Measurements from ENCODE around the gene KRTAP4-9. TPM values are rescaled to one million over a fixed set of nuclear protein-coding genes. Genes with fewer than 3 reads are reported as not detected.

Gene KRTAP4-9
- total RNA-seq, 1 donor: not detected

DNA sequence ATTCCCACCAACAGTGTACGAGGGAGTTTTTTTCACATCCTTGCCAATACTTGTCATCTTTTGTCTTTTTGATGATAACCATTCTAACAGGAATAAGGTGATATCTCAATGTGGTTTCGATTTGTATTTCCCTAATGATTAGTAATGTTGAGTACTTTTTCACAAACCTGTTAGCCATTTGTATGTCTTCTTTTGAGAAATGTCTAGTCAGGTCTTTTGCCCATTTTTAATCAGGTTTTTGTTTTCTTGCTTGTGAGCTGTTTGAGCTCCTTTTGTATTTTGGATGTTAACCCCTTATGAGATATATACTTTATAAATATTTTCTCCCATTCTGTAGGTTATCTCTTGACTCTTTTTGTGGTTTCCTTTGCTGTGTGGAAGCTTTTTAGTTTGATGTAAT is 46.3 kb downstream of the KRTAP4-9 start:
- no peak for DNase-seq (ENCODE audit: insufficient read length, low spot score, missing footprints)
- no peak for TF ChIP-seq CTCF (IDR thresholded peaks at IDR 0.05; ENCODE audit: extremely low read depth, low read depth, low read length)

DNA sequence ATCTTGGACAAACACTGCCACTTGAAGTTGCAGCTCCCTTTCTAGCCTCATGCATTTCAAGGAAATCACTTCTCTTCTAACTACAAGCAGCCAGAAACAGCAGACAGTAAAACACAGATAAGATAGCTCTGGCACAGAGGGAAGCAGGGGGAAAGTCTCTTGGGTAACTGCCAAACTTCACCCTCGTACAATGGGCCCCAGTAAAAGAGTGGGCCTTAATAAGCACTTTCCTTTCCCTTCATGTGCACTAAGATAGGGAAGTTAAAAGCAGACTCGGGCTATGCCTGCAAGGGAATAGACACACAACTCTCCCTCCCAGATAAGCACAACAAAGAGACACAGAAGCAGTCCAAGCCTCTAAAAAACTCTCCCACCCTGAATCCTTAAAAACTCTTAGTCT is 48.7 kb downstream of the KRTAP4-9 start:
- no peaks in the 10 kb centered on the region for H3K9me3 ChIP-seq (ENCODE audit: low read depth, low read length)
- no peak overlapping the region for H3K4me3 ChIP-seq (ENCODE audit: insufficient read depth, low read length)
- H3K36me3 ChIP-seq (ENCODE audit: insufficient read depth, low read length): no peaks in the 10 kb centered on the region
- H4K20me1 ChIP-seq (ENCODE audit: insufficient read depth, low read length): no peaks in the 10 kb centered on the region
- no peak overlapping the region for H3K4me2 ChIP-seq (ENCODE audit: insufficient read depth, low read length)
- H3K27me3 ChIP-seq (ENCODE audit: insufficient read depth, low read length): no peaks in the 10 kb centered on the region
- no peak for TF ChIP-seq CTCF (IDR thresholded peaks at IDR 0.05; ENCODE audit: extremely low read depth, low read depth, low read length)
- H2AFZ ChIP-seq (ENCODE audit: low read length): no peak overlapping the region
- DNase-seq (ENCODE audit: insufficient read length, low spot score, missing footprints): no peak
- no peak overlapping the region for H3K27ac ChIP-seq (ENCODE audit: low read depth, low read length)
- H3K4me1 ChIP-seq (ENCODE audit: insufficient read depth, low read length): no peaks in the 10 kb centered on the region
- no peaks in the 10 kb centered on the region for H3K79me2 ChIP-seq (ENCODE audit: insufficient read depth, low read length)

More for the DNA sequence above, 46.3 kb downstream of the KRTAP4-9 start:
- H3K36me3 ChIP-seq (ENCODE audit: insufficient read depth, low read length): no peaks in the 10 kb centered on the region
- no peaks in the 10 kb centered on the region for H3K27me3 ChIP-seq (ENCODE audit: insufficient read depth, low read length)
- H2AFZ ChIP-seq (ENCODE audit: low read length): no peak overlapping the region
- H3K27ac ChIP-seq (ENCODE audit: low read depth, low read length): no peak overlapping the region
- H3K4me1 ChIP-seq (ENCODE audit: insufficient read depth, low read length): no peaks in the 10 kb centered on the region
- H3K79me2 ChIP-seq (ENCODE audit: insufficient read depth, low read length): no peaks in the 10 kb centered on the region
- no peaks in the 10 kb centered on the region for H3K9me3 ChIP-seq (ENCODE audit: low read depth, low read length)
- H4K20me1 ChIP-seq (ENCODE audit: insufficient read depth, low read length): no peaks in the 10 kb centered on the region
- no peak overlapping the region for H3K4me3 ChIP-seq (ENCODE audit: insufficient read depth, low read length)
- no peak overlapping the region for H3K4me2 ChIP-seq (ENCODE audit: insufficient read depth, low read length)

Other genes with a start within 250 kb of the KRTAP4-9 start
- not detected in 2 replicates for gene KRT12, start 238.2 kb upstream of the KRTAP4-9 start, total RNA-seq
- not detected in 2 replicates for gene KRT20, start 220.1 kb upstream of the KRTAP4-9 start, total RNA-seq
- 0.36 and 0.59 TPM in 2 replicates for gene KRT23, start 167.7 kb upstream of the KRTAP4-9 start, total RNA-seq
- gene KRT39, start 138.4 kb upstream of the KRTAP4-9 start, total RNA-seq: 0.36 TPM in 1 of 2 replicates, not detected in the other
- gene KRT40, start 121.1 kb upstream of the KRTAP4-9 start, total RNA-seq: under 0.01 TPM in 1 of 2 replicates, not detected in the other
- gene KRTAP3-3, start 111.2 kb upstream of the KRTAP4-9 start, total RNA-seq: not detected in 2 replicates
- not detected in 2 replicates for gene KRTAP3-2, start 105.5 kb upstream of the KRTAP4-9 start, total RNA-seq
- not detected in 2 replicates for gene KRTAP3-1, start 96.3 kb upstream of the KRTAP4-9 start, total RNA-seq
- gene KRTAP1-5, start 78.2 kb upstream of the KRTAP4-9 start, total RNA-seq: 25.0 and 31.8 TPM in 2 replicates
- gene KRTAP1-4, start 75.2 kb upstream of the KRTAP4-9 start, total RNA-seq: not detected in 2 replicates
- gene KRTAP1-3, start 70.5 kb upstream of the KRTAP4-9 start, total RNA-seq: not detected in 2 replicates
- gene KRTAP1-1, start 63.9 kb upstream of the KRTAP4-9 start, total RNA-seq: 2.2 and 2.4 TPM in 2 replicates
- gene KRTAP2-1, start 58.1 kb upstream of the KRTAP4-9 start, total RNA-seq: not detected in 2 replicates
- not detected in 2 replicates for gene KRTAP2-2, start 50.2 kb upstream of the KRTAP4-9 start, total RNA-seq
- 0.29 TPM in 1 of 2 replicates, not detected in the other for gene KRTAP2-3, start 45.3 kb upstream of the KRTAP4-9 start, total RNA-seq
- gene KRTAP2-4, start 39.5 kb upstream of the KRTAP4-9 start, total RNA-seq: not detected in 2 replicates
- under 0.01 and 0.72 TPM in 2 replicates for gene KRTAP4-7, start 21.2 kb upstream of the KRTAP4-9 start, total RNA-seq
- gene KRTAP4-8, start 7.2 kb upstream of the KRTAP4-9 start, total RNA-seq: not detected in 2 replicates
- gene KRTAP4-16, start 3.2 kb upstream of the KRTAP4-9 start, total RNA-seq: not detected in 2 replicates
- not detected in 2 replicates for gene KRTAP4-11, start 13.0 kb downstream of the KRTAP4-9 start, total RNA-seq
- gene KRTAP4-12, start 18.8 kb downstream of the KRTAP4-9 start, total RNA-seq: not detected in 2 replicates
- gene KRTAP4-6, start 35.2 kb downstream of the KRTAP4-9 start, total RNA-seq: not detected in 2 replicates
- not detected in 2 replicates for gene KRTAP4-5, start 44.4 kb downstream of the KRTAP4-9 start, total RNA-seq
- not detected in 2 replicates for gene KRTAP4-4, start 55.4 kb downstream of the KRTAP4-9 start, total RNA-seq
- gene KRTAP4-3, start 62.8 kb downstream of the KRTAP4-9 start, total RNA-seq: not detected in 2 replicates
- not detected in 2 replicates for gene KRTAP4-2, start 72.8 kb downstream of the KRTAP4-9 start, total RNA-seq
- not detected in 2 replicates for gene KRTAP4-1, start 79.5 kb downstream of the KRTAP4-9 start, total RNA-seq
- not detected in 2 replicates for gene KRTAP9-1, start 84.5 kb downstream of the KRTAP4-9 start, total RNA-seq
- not detected in 2 replicates for gene KRTAP9-2, start 121.3 kb downstream of the KRTAP4-9 start, total RNA-seq
- gene KRTAP9-3, start 127.1 kb downstream of the KRTAP4-9 start, total RNA-seq: not detected in 2 replicates
- gene KRTAP9-8, start 132.6 kb downstream of the KRTAP4-9 start, total RNA-seq: not detected in 2 replicates
- not detected in 2 replicates for gene KRTAP9-4, start 144.3 kb downstream of the KRTAP4-9 start, total RNA-seq
- not detected in 2 replicates for gene KRTAP9-9, start 150.0 kb downstream of the KRTAP4-9 start, total RNA-seq
- not detected in 2 replicates for gene KRTAP9-6, start 160.0 kb downstream of the KRTAP4-9 start, total RNA-seq
- gene KRTAP9-7, start 170.3 kb downstream of the KRTAP4-9 start, total RNA-seq: not detected in 2 replicates
- not detected in 2 replicates for gene KRTAP29-1, start 197.5 kb downstream of the KRTAP4-9 start, total RNA-seq
- gene KRTAP16-1, start 203.9 kb downstream of the KRTAP4-9 start, total RNA-seq: not detected in 2 replicates
- gene KRTAP17-1, start 210.3 kb downstream of the KRTAP4-9 start, total RNA-seq: not detected in 2 replicates
- not detected in 2 replicates for gene KRT33A, start 245.4 kb downstream of the KRTAP4-9 start, total RNA-seq

All from osteoblast (primary cell).